ENCODE data around the gene CHERP. TPM values are rescaled to one million over a fixed set of nuclear protein-coding genes. Genes with fewer than 3 reads are reported as not detected.

CHERP gene
- total RNA-seq, 1 donor from 2014 or later, result 17.2 TPM

DNA sequence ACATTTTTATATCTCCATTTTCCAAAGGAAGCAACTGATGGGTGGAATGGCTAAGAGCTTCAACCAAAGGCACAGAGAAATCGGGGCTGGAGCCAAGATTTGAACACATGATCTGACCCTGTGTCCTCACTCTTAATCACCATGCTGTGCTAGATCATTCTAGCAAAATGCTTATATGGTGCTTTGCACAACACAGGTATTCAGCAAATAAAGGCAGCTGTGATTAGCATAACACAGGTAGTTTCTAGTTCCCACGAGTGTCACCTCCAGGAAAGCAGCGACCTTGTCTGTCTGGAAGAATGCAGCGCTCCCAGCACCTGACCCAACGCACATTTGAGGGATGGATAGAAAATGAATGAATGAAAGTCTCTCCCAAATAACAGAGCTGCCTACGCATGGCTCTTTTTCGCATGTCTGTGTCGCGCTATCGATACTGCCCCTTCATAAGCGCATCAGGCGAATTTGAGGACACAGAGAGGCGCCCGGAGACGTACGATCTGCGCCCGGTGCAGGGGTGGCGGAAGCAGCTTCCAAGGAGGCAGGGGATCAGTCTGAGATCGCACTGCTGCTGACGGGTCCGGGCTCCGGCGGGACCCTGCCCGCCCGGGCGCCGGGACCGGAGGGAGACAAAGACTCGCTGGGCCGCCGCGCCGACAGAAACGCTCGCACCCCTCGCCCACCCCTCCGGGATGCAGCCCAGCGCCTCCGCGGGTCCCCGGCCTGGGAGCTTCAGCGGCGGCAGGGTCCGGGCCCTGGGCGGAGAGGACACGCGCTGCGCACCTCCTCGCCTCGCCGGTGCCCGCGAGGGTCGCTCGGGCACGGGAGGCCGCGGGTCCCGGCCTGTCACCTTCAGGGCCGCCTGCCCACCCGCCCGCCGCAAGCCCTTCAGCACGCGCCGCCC lies 71.1 kb downstream of the CHERP start:
- H3K36me3 ChIP-seq, result no peaks in the 10 kb centered on the region
- peak overlapping the region; percentile 81 to 88 for H3K4me3 ChIP-seq
- H3K27me3 ChIP-seq, result no peaks in the 10 kb centered on the region
- H3K27ac ChIP-seq, result peak overlapping the region; percentile 91
- TF ChIP-seq POLR2A (IDR thresholded peaks at IDR 0.05), result no peak
- TF ChIP-seq POLR2AphosphoS5 (IDR thresholded peaks at IDR 0.05; ENCODE audit: insufficient read depth in 1 of 2, low read depth in 1 of 2), result peak in 1 of 2 donors; percentile 49
- no peak for DNase-seq (ENCODE audit: extremely low spot score in 2 of 2)
- intact Hi-C loops (cut with DNase I), result no loop called here
- peaks cover 37% of the 10 kb centered on the region for H3K4me1 ChIP-seq
- H3K9me3 ChIP-seq, result no peaks in the 10 kb centered on the region

DNA sequence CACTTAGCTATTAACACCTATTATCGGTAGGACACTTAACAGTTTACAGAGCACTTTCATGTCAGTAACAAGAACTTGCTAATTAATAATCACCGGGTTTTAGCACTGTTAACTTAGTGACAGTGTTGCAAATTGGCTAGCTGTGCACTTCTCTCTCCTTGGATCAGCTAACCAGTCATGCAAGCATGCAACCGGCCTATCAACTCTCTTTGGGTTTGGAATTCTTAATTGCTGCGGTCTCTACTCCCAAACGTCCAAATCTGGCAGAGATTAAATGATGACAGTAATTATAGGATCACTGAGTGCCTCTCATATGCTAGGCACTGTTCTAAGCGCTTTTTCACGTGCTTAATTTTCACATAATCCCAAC lies 71.7 kb downstream of the CHERP start:
- H3K36me3 ChIP-seq, result no peaks in the 10 kb centered on the region
- DNase-seq (ENCODE audit: extremely low spot score in 2 of 2), result no peak
- H3K27ac ChIP-seq, result peak overlapping the region; percentile 91
- TF ChIP-seq POLR2A (IDR thresholded peaks at IDR 0.05), result no peak
- TF ChIP-seq, protein P1, sequence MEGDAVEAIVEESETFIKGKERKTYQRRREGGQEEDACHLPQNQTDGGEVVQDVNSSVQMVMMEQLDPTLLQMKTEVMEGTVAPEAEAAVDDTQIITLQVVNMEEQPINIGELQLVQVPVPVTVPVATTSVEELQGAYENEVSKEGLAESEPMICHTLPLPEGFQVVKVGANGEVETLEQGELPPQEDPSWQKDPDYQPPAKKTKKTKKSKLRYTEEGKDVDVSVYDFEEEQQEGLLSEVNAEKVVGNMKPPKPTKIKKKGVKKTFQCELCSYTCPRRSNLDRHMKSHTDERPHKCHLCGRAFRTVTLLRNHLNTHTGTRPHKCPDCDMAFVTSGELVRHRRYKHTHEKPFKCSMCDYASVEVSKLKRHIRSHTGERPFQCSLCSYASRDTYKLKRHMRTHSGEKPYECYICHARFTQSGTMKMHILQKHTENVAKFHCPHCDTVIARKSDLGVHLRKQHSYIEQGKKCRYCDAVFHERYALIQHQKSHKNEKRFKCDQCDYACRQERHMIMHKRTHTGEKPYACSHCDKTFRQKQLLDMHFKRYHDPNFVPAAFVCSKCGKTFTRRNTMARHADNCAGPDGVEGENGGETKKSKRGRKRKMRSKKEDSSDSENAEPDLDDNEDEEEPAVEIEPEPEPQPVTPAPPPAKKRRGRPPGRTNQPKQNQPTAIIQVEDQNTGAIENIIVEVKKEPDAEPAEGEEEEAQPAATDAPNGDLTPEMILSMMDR (IDR thresholded peaks at IDR 0.05), result no peak
- no peak for TF ChIP-seq POLR2AphosphoS5 (IDR thresholded peaks at IDR 0.05; ENCODE audit: insufficient read depth in 1 of 2, low read depth in 1 of 2)
- intact Hi-C loops (cut with DNase I), result no loop called here
- H3K4me3 ChIP-seq, result peak overlapping the region; percentile 81 to 88
- no peaks in the 10 kb centered on the region for H3K27me3 ChIP-seq
- H3K4me1 ChIP-seq, result peaks cover 43% of the 10 kb centered on the region
- H3K9me3 ChIP-seq, result no peaks in the 10 kb centered on the region

Small RNAs within 50 kb of the gene (small RNA-seq; reads per million reads assigned to genes)
- gene RN7SL146P, result not detected

Other genes starting within 250 kb of the CHERP start
- gene KLF2, start 217.6 kb downstream of the CHERP start, total RNA-seq, result 252 TPM
- gene EPS15L1, start 70.5 kb downstream of the CHERP start, total RNA-seq, result 34.6 TPM
- gene CALR3, start 46.3 kb downstream of the CHERP start, total RNA-seq, result not detected
- 7.4 TPM for gene C19orf44, start 46.0 kb downstream of the CHERP start, total RNA-seq
- gene SLC35E1, start 30.0 kb upstream of the CHERP start, total RNA-seq, result 21.6 TPM
- 11.3 TPM for gene MED26, start 85.8 kb upstream of the CHERP start, total RNA-seq
- 75.1 TPM for gene SMIM7, start 117.7 kb upstream of the CHERP start, total RNA-seq
- 4.7 TPM for gene TMEM38A, start 118.7 kb upstream of the CHERP start, total RNA-seq
- 0.98 TPM for gene NWD1, start 177.4 kb upstream of the CHERP start, total RNA-seq